ENCODE data around the gene CSNK2B. TPM values are rescaled to one million over a fixed set of nuclear protein-coding genes. Genes with fewer than 3 reads are reported as not detected.

Gene CSNK2B
- total and polyA plus RNA-seq, 10 of the 15 experiments (the other 5 are each of a cell fraction or from before 2014, with no cell fraction given) = 56.3 to 405 (median 286) TPM

- TF ChIP-seq ZBTB4 (CRISPR knock-in tag; IDR thresholded peaks at IDR 0.05) (0 out of 2 replicates have a peak, but pooled peaks have one; percentile 58), BACH1 (IDR thresholded peaks at IDR 0.05; ENCODE audit: borderline replicate concordance) (peak; percentile 92), TCF3 (IDR thresholded peaks at IDR 0.05; ENCODE audit: borderline replicate concordance, insufficient read depth, low read depth, low read length) (0 out of 2 replicates have a peak, but pooled peaks have one; percentile 69), RELB (IDR thresholded peaks at IDR 0.05; ENCODE audit: low read depth) (peak; percentile 93), CHD2 (IDR thresholded peaks at IDR 0.05; ENCODE audit: borderline replicate concordance, low read depth, low read length) (no peak; the same call in none of the 2 replicates), CREB1 (IDR thresholded peaks at IDR 0.05; ENCODE audit: low read depth) (peak; percentile 95), SIX5 (IDR thresholded peaks at IDR 0.05; ENCODE audit: low read depth, low read length, severe bottlenecking) (no peak), ZNF207 (IDR thresholded peaks at IDR 0.05; ENCODE audit: borderline replicate concordance) (peak; percentile 97; the same call in 1 of the 2 replicates), ATF3 (IDR thresholded peaks at IDR 0.05; ENCODE audit: borderline replicate concordance, extremely low read depth, low read depth, low read length) (no peak), RFX5 (IDR thresholded peaks at IDR 0.05; ENCODE audit: low read depth, low read length) (peak; percentile 51), MYB (IDR thresholded peaks at IDR 0.05; ENCODE audit: borderline replicate concordance, low read depth, low read length) (peak; percentile 93), ZSCAN29 (IDR thresholded peaks at IDR 0.05) (no peak), PBX3 (IDR thresholded peaks at IDR 0.05; ENCODE audit: insufficient replicate concordance, low read depth, low read length) (no peak), PKNOX1 (IDR thresholded peaks at IDR 0.05) (peak; percentile 57; the same call in 1 of the 2 replicates), PML (IDR thresholded peaks at IDR 0.05; ENCODE audit: low read length) (peak; percentile 96), ASH2L (IDR thresholded peaks at IDR 0.05; ENCODE audit: borderline replicate concordance, low read depth) (no peak), POLR2AphosphoS5 (IDR thresholded peaks at IDR 0.05; ENCODE audit: low read length) (peak; percentile 98), SRF (IDR thresholded peaks at IDR 0.05; ENCODE audit: low read depth in 2 of 2, low read length in 2 of 2) (0 out of 4 replicates have a peak, but pooled peaks of 1 of the 2 experiments have one; percentile 13), RAD51 (IDR thresholded peaks at IDR 0.05) (0 out of 2 replicates have a peak, but pooled peaks have one; percentile 19), MTA2 (IDR thresholded peaks at IDR 0.05; ENCODE audit: low read depth) (no peak), FOS (IDR thresholded peaks at IDR 0.05; ENCODE audit: borderline replicate concordance, extremely low read depth, insufficient read length) (no peak), CHD1 (IDR thresholded peaks at IDR 0.05; ENCODE audit: low read depth, low read length) (no peak)
Observed at GRCh38 chr6:31619805-31620585, 45.9 kb upstream of the CSNK2B start (continued).
